ACC112 (cell line): ENCODE results near the gene TOLLIP.

Source experiments
- H2AFZ ChIP-seq: fragments of 200-600 bp; sonication (generic); one replicate; pipeline ENCODE4 v1.6.0; 2017; ENCODE audit warnings: antibody characterized with exemption, low read length; ENCODE audit not compliant: unreplicated experiment
- H3K27ac ChIP-seq: fragments of 200-600 bp; sonication (generic); 2 replicates; pipeline ENCODE4 v1.5.1; 2014; ENCODE audit warnings: low read depth, mild to moderate bottlenecking, antibody characterized with exemption, low read length, moderate library complexity
- H3K27me3 ChIP-seq: fragments of 200-600 bp; sonication (generic); 2 replicates; pipeline ENCODE4 v1.6.1; 2014; ENCODE audit warnings: mild to moderate bottlenecking, antibody characterized with exemption, low read length, moderate library complexity, mixed read lengths; ENCODE audit not compliant: insufficient read depth
- H3K36me3 ChIP-seq: fragments of 200-600 bp; sonication (generic); 2 replicates; pipeline ENCODE4 v1.6.1; 2016; ENCODE audit warnings: mild to moderate bottlenecking, antibody characterized with exemption, low read length, moderate library complexity, mixed read lengths; ENCODE audit not compliant: insufficient read depth
- H3K4me1 ChIP-seq: fragments of 200-600 bp; sonication (generic); one replicate; pipeline ENCODE4 v1.6.1; 2016; ENCODE audit warnings: low read length, mixed read lengths; ENCODE audit not compliant: insufficient read depth, unreplicated experiment, control insufficient read depth
- H3K4me3 ChIP-seq: fragments of 200-600 bp; sonication (generic); 2 replicates; pipeline ENCODE4 v1.5.1; 2014; ENCODE audit warnings: mild to moderate bottlenecking, low read depth, low read length
- H3K79me2 ChIP-seq: fragments of 200-600 bp; sonication (generic); one replicate; pipeline ENCODE4 v1.6.0; 2016; ENCODE audit warnings: low read length; ENCODE audit not compliant: control insufficient read depth, unreplicated experiment, insufficient read depth

TOLLIP gene

DNA sequence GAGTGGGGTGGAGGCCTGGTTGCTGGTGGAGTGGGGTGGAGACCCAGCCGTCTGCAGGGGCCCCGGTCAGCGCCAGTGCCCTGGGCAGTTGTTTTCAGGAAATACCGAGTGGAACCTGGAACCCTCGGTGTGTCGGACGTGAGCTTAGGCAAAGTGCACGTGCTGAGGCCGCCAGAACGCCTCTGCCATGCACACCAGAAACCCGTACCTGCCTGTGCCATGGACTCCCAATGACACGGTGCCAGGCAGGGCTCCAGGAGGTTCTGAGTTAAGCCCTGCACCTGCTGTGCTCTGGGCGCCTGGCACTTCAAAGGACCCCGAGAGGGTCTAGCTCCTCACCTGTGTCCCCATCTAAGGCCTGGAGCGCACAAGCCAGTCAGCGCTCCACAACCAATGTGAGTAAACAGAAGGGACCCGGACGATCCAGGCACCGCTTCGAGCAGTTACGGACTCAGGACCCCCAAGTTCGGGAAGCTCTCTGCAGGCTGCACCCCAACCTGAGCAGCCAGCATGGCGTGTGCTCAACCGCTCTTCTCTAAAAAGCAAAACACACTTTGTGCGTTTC lies 12.3 kb downstream of the TOLLIP start:
- Histone ChIP-seq H3K79me2 (peaks cover 62% of the 10 kb centered on the region), H2AFZ (no peak overlapping the region), H3K27ac (no peak overlapping the region), H3K27me3 (no peaks in the 10 kb centered on the region), H3K4me3 (no peak overlapping the region), H3K4me1 (peaks cover 10% of the 10 kb centered on the region), H3K36me3 (peaks cover 3% of the 10 kb centered on the region; the same call in 1 of the 2 replicates)

DNA sequence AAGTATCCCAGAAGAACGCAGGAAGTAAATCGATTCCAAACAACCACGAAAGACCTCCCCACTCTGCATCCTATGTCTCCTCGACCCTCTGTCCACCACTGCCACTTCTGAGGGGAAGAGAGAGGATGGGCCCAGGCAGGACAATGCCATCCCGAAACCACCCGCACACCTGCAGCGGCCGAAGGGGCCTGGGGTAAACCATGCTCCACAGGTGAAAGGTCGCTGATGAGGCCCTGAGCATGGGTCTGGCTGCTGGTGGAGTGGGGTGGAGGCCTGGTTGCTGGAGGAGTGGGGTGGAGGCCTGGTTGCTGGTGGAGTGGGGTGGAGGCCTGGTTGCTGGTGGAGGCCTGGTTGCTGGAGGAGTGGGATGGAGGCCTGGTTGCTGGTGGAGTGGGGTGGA lies 13.1 kb downstream of the TOLLIP start:
- no peak overlapping the region for H3K4me3 ChIP-seq
- peaks cover 10% of the 10 kb centered on the region for H3K4me1 ChIP-seq
- H3K36me3 ChIP-seq, result peaks cover 3% of the 10 kb centered on the region; the same call in 1 of the 2 replicates
- H3K27ac ChIP-seq, result no peak overlapping the region
- H2AFZ ChIP-seq, result no peak overlapping the region
- H3K27me3 ChIP-seq, result no peaks in the 10 kb centered on the region
- H3K79me2 ChIP-seq, result peaks cover 56% of the 10 kb centered on the region

DNA sequence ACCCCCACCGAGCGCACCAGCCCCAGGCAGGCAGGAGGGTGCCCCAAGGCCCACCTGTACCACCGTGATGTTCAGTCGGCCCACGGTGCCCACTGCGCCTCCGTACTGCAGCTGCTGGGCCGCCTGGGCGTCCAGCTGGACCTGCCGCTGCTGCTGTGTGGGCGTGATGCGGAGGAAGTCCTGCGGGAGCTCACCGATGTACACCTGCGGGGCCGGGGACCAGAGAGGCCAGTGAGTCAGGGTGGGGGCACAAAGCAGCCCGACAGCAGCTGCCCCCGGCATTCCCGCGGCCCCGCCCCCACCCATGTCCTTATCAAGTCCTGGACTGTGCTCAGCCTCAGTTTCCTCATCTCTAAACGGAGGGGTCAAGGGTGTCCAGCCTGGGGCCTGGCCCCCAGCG lies 13.8 kb downstream of the TOLLIP start:
- Histone ChIP-seq H3K27ac (no peak overlapping the region), H3K36me3 (peaks cover 3% of the 10 kb centered on the region; the same call in 1 of the 2 replicates), H3K27me3 (no peaks in the 10 kb centered on the region), H3K4me1 (peaks cover 10% of the 10 kb centered on the region), H2AFZ (no peak overlapping the region), H3K79me2 (peaks cover 51% of the 10 kb centered on the region), H3K4me3 (no peak overlapping the region)

DNA sequence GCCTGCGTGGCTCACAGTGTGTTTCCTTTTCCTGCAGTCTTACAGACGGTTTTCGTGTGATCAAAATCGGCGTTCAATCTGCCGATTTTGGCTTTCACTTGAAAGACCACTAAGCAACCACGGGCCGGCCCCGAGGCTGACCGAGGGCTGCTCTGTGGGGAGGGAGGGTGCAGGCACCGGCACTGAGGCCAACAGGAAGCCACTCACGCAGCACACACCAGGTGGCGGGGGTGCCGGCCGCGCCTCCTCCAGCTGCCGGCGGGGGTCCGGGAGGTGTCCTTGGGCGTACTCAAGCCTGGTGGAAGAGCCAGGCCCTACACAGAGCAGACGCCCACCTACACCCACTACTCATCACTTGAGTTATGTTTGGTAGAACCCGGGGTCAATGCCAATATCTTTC lies 14.3 kb downstream of the TOLLIP start:
- Histone ChIP-seq H3K79me2 (peaks cover 48% of the 10 kb centered on the region), H3K36me3 (peaks cover 4% of the 10 kb centered on the region; the same call in 1 of the 2 replicates), H2AFZ (no peak overlapping the region), H3K4me3 (no peak overlapping the region), H3K27me3 (no peaks in the 10 kb centered on the region), H3K4me1 (peaks cover 10% of the 10 kb centered on the region), H3K27ac (no peak overlapping the region)

DNA sequence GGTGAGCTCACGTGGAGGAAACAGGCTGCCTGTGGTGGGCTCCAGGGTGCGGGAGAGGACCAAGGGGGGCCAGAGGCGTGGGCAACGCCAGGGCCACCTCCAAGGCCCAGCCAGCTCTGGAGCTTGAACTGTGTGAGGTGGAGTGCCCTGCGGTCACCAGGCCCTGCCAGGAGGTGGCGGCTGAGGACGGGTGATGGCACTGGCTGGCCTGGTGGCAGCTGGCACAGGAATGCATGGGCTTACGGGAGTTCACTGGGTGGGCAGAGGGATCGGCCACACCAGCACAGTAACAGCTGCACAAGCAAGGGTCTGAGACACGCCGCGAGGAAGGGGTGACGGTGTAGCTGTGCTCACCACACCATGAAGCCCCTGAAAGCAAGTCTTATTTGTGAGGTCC lies 15.8 kb downstream of the TOLLIP start:
- Histone ChIP-seq H3K36me3 (peaks cover 7% of the 10 kb centered on the region; the same call in 1 of the 2 replicates), H3K27me3 (no peaks in the 10 kb centered on the region), H3K4me1 (peaks cover under 1% of the 10 kb centered on the region), H3K4me3 (no peak overlapping the region), H3K27ac (no peak overlapping the region), H3K79me2 (peaks cover 41% of the 10 kb centered on the region), H2AFZ (no peak overlapping the region)

DNA sequence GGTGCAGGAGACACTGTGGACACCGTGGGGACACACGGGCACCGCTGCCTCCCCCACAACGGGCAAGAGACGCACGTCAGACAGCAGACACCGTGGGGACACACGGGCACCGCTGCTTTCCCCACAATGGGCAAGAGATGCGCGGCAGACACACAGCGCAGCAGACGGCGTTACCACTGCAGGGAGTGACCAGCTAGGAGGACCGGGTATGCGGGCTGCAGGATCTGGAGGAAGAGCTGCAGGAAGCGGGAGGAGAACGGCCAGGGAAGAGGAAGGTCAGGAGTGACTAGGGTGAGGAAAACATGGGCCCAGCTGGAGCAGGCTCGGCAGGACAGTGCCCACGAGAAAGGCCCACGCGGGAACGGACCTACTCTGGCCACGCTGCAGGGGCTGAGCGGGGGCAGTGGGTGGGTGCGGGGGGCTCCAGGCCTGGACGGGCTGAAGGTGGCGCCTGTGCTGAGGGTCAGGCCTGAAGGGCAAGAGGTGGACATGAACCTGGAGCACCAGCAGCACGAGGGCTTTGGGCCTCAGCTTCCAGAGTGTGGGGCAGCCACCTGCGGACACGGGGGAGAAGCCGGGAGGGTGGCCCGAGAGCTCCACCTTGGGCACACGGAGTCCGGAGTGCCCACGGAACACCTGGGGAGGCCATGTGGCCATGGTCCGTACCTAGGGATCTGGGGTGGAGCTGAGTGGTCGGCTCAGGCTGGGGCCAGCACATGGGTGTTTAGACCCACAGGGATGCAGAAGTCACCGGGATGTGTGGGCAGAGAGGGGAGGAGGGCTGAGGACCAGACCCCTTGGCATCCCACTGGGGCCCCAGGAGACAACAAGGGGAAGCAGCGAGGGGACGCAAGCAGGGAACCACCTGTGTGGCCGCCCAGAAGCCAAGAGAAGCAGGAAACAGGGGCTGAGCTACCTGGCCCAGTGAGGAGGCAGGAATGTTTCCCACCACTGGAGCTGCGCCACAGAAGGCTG lies 16.5 kb downstream of the TOLLIP start:
- Histone ChIP-seq H3K27me3 (no peaks in the 10 kb centered on the region), H3K27ac (no peak overlapping the region), H3K4me3 (no peak overlapping the region), H2AFZ (no peak overlapping the region), H3K36me3 (peaks cover 7% of the 10 kb centered on the region; the same call in 1 of the 2 replicates), H3K4me1 (no peaks in the 10 kb centered on the region), H3K79me2 (peaks cover 34% of the 10 kb centered on the region)

DNA sequence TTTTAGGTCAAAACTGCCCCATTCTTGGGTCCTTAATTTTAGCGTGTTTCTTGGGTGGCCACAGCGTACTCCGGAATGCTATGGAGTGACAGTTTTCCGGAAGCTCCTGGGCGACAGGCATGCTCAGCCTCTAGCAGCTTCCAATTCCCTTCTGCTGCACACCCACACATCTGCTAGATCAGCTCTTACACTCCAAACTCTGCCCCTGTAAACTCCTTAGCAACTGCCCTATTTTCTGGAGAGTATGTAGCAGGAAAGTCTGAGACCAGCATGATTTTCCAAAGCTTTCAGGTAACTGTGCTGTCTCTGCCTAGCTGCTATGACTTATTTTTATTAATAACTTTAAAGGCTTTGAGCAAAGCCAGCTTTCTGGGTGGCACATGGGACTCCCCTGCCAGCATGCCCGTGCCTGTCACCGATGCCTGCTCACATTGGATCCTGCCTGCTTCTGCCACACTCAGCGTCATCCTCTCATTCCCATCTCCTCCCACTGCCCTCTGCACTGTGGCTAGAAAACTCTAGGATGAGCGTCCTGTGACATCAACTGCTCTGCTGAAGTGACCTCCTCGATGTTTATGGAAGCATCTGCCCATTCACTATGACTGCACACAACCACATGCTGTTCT lies 17.3 kb downstream of the TOLLIP start:
- H3K27ac ChIP-seq, result no peak overlapping the region
- peaks cover 26% of the 10 kb centered on the region for H3K79me2 ChIP-seq
- H3K27me3 ChIP-seq, result no peaks in the 10 kb centered on the region
- H3K4me1 ChIP-seq, result no peaks in the 10 kb centered on the region
- no peak overlapping the region for H3K4me3 ChIP-seq
- peaks cover 7% of the 10 kb centered on the region; the same call in 1 of the 2 replicates for H3K36me3 ChIP-seq
- H2AFZ ChIP-seq, result no peak overlapping the region

DNA sequence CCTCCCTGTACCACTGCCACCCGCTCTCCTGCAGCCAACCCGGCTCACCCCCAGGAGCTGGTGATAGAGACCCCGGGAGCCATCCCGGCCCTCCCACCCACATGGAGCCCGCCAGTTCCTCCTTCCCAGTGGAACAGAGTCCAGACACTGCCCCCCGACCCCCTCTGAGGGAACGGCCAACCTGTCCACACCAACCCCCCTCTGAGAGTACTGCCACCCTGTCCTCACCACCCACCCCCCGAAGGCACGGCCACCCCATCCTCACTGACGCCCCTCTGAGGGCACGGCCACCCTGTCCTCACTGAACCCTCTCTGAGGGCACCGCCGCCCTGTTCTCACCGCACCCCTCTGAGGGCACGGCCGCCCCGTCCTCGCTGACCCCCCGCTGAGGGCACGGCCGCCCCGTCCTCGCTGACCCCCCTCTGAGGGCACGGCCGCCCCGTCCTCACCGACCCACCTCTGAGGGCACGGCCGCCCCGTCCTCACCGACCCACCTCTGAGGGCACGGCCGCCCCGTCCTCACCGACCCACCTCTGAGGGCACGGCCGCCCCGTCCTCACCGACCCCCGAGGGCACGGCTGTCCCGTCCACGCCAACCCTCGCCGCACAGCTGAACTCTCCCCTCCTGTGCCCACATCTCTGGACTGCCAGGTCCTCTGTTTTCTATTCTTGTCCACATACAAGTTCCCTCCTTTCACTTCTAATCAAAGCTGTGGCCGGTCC lies 18.0 kb downstream of the TOLLIP start:
- H3K36me3 ChIP-seq, result peaks cover 7% of the 10 kb centered on the region; the same call in 1 of the 2 replicates
- H3K27me3 ChIP-seq, result no peaks in the 10 kb centered on the region
- no peak overlapping the region for H3K27ac ChIP-seq

DNA sequence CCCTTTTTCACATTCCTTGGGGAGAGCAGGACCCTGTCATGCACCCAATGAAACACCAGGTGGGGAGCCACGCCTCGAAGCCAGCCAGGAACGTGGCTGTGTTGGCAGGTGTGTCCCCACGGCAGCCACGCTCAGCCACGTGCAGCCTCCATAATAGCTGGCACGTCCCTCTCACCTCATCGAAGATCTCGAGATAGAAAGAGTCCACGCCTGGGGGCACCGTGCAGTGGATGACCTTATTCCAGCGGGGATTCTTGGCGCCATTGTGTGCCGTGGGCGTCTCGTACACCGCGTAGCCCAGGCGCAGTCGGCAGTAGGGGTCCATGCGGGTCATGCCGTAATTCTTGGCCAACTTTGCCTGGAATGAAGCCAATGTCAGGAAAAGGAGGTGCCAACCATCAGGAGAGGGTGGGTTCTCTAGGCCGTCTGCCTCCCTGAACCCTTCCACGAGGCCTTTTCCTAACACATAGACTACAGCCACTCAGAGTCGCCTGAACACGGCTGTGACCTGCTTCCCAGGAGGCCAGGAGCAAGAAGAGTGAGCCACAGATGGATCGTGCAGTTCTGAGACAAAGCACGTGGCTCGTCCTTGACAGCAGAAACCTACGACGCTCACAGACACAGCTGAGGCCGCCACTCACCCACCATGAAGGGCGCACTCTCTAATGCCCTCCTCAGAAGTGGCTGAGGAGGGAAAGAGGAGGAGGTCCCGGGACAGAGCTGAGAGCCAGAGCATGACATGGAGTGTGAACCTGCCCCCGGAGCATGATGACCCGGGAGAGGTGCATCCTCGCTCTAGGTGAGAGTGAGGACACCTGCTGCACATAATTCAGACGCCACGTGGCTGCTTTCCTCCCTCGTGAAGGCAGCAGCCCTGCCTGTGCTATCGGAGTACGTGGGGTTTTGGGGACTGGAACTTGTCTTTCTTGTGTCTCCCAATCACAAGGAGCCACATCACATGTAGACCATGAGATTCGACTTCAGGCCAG lies 19.1 kb downstream of the TOLLIP start:
- H3K36me3 ChIP-seq, result peaks cover 7% of the 10 kb centered on the region; the same call in 1 of the 2 replicates
- no peak overlapping the region for H2AFZ ChIP-seq
- no peaks in the 10 kb centered on the region for H3K27me3 ChIP-seq

More for the DNA sequence above, 18.0 kb downstream of the TOLLIP start:
- Histone ChIP-seq H3K4me1 (no peaks in the 10 kb centered on the region), H2AFZ (no peak overlapping the region), H3K79me2 (peaks cover 23% of the 10 kb centered on the region), H3K4me3 (no peak overlapping the region)

More for the DNA sequence above, 19.1 kb downstream of the TOLLIP start:
- Histone ChIP-seq H3K4me1 (no peaks in the 10 kb centered on the region), H3K4me3 (no peak overlapping the region), H3K79me2 (peaks cover 14% of the 10 kb centered on the region), H3K27ac (no peak overlapping the region)
